WTC11 (cell line): ENCODE data around the gene FAM228B. TPM values are rescaled to one million over a fixed set of nuclear protein-coding genes. Genes with fewer than 3 reads are reported as not detected.
"Not testable (repeated sequence)": the region's sequence is repeated elsewhere in the genome, so short reads cannot be mapped to it uniquely, and the experiment has no call there.

ENCODE experiments used
- ATAC-seq: fragments of 200-7000 bp; cut with Tn5 transposase; 2 replicates; pipeline ENCODE4 v1.10.0; 2021; ENCODE audit warnings: mild to moderate bottlenecking, moderate library complexity
- CTCF ChIA-PET: fragments of 300-600 bp; sonication (Branson Sonifier 250); formaldehyde crosslinking; loops from one replicate; lab custom pipeline; 2021; ENCODE audit warnings: antibody characterized with exemption; lab: Charles Lee
- POLR2A ChIA-PET: fragments of 350-600 bp; sonication (Branson Sonifier 250); formaldehyde crosslinking; loops from one replicate; lab custom pipeline; 2021; ENCODE audit warnings: antibody characterized with exemption; lab: Charles Lee
- DNase-seq: peaks from one replicate; pipeline ENCODE4 v3.0.0; 2021; ENCODE audit warnings: low spot score
- H3K27ac Mint-ChIP-seq: 2 replicates; pipeline ENCODE4 v1.8.0; 2021; ENCODE audit warnings: mixed read lengths
- H3K27me3 Mint-ChIP-seq: 2 replicates; pipeline ENCODE4 v1.8.0; 2021; ENCODE audit warnings: low read depth, mild to moderate bottlenecking, moderate library complexity, mixed read lengths
- H3K36me3 Mint-ChIP-seq: 2 replicates; pipeline ENCODE4 v1.8.0; 2021; ENCODE audit warnings: mixed read lengths
- H3K4me1 Mint-ChIP-seq: 2 replicates; pipeline ENCODE4 v1.8.0; 2022; ENCODE audit warnings: mixed read lengths
- H3K4me3 Mint-ChIP-seq: 2 replicates; pipeline ENCODE4 v1.8.0; 2021; ENCODE audit warnings: mild to moderate bottlenecking, moderate library complexity, mixed read lengths
- H3K9me3 Mint-ChIP-seq: 2 replicates; pipeline ENCODE4 v1.8.0; 2021; ENCODE audit warnings: mixed read lengths
- CREM ChIP-seq: sonication (generic); formaldehyde crosslinking; IDR thresholded peaks from 2 replicates; pipeline ENCODE4 v1.8.1; 2022; ENCODE audit warnings: mild to moderate bottlenecking, missing genetic modification reagents, moderate library complexity
- NR1H2 ChIP-seq: sonication (generic); formaldehyde crosslinking; IDR thresholded peaks from 2 replicates; pipeline ENCODE4 v1.9.0; 2021; ENCODE audit warnings: mild to moderate bottlenecking, moderate library complexity, missing genetic modification reagents
- NR3C1 ChIP-seq: sonication (generic); formaldehyde crosslinking; conservative IDR thresholded peaks from 2 replicates; pipeline ENCODE4 v1.8.1; 2023; ENCODE audit warnings: low read depth, mild to moderate bottlenecking, missing genetic modification reagents
- PRRX2 ChIP-seq: fragments of 250-450 bp; sonication (Bioruptor Pico); IDR thresholded peaks from 2 replicates; pipeline ENCODE4 v1.8.0; 2021; ENCODE audit warnings: mild to moderate bottlenecking
- SMAD3 ChIP-seq: sonication (generic); formaldehyde crosslinking; IDR thresholded peaks from 2 replicates; pipeline ENCODE4 v1.8.0; 2022; ENCODE audit warnings: missing genetic modification reagents, mild to moderate bottlenecking, borderline replicate concordance
- SOX15 ChIP-seq: fragments of 250-450 bp; sonication (Bioruptor Pico); IDR thresholded peaks from 2 replicates; pipeline ENCODE4 v1.9.0; 2021; ENCODE audit warnings: mild to moderate bottlenecking
- TP53 ChIP-seq: sonication (generic); formaldehyde crosslinking; IDR thresholded peaks from 2 replicates; pipeline ENCODE4 v1.8.1; 2023; ENCODE audit warnings: mild to moderate bottlenecking, missing genetic modification reagents
- ZNF121 ChIP-seq: sonication (generic); formaldehyde crosslinking; IDR thresholded peaks from 2 replicates; pipeline ENCODE4 v1.8.0; 2023; ENCODE audit warnings: missing genetic modification reagents
- ZNF138 ChIP-seq: sonication (generic); formaldehyde crosslinking; conservative IDR thresholded peaks from 2 replicates; pipeline ENCODE4 v1.8.1; 2022; ENCODE audit warnings: mild to moderate bottlenecking, moderate library complexity, missing genetic modification reagents
- ZNF232 ChIP-seq: sonication (generic); formaldehyde crosslinking; IDR thresholded peaks from 2 replicates; pipeline ENCODE4 v1.8.0; 2022; ENCODE audit warnings: mild to moderate bottlenecking, missing genetic modification reagents
- ZNF317 ChIP-seq: sonication (generic); formaldehyde crosslinking; IDR thresholded peaks from 2 replicates; pipeline ENCODE4 v1.8.1; 2023; ENCODE audit warnings: low read depth, mild to moderate bottlenecking, moderate library complexity, missing genetic modification reagents, borderline replicate concordance
- total RNA-seq: library from RNA; stranded (reverse); gene quantifications from 3 replicates; pipeline ENCODE4 v1.2.3, GENCODE V29; 2021
- TF ChIP-seq, protein P1 (sequence below): sonication (generic); formaldehyde crosslinking; IDR thresholded peaks from 2 replicates; pipeline ENCODE4 v1.8.1; 2022; ENCODE audit warnings: mild to moderate bottlenecking, moderate library complexity, missing genetic modification reagents
- TF ChIP-seq, protein P2 (sequence below): sonication (generic); formaldehyde crosslinking; IDR thresholded peaks from 2 replicates; pipeline ENCODE4 v1.8.1; 2022; ENCODE audit warnings: low read depth, mild to moderate bottlenecking, moderate library complexity, missing genetic modification reagents, borderline replicate concordance
- TF ChIP-seq, protein P3 (sequence below): sonication (generic); formaldehyde crosslinking; IDR thresholded peaks from 2 replicates; pipeline ENCODE4 v1.8.0; 2022; ENCODE audit warnings: missing genetic modification reagents
- TF ChIP-seq, protein P4 (sequence below): sonication (generic); formaldehyde crosslinking; conservative IDR thresholded peaks from 2 replicates; pipeline ENCODE4 v1.8.1; 2023; ENCODE audit warnings: mild to moderate bottlenecking, low read depth, missing genetic modification reagents, moderate library complexity
- TF ChIP-seq, protein P5 (sequence below): sonication (generic); formaldehyde crosslinking; IDR thresholded peaks from 2 replicates; pipeline ENCODE4 v1.8.1; 2023; ENCODE audit warnings: mild to moderate bottlenecking, missing genetic modification reagents
- TF ChIP-seq, protein P6 (sequence below): fragments of 250-450 bp; sonication (Bioruptor Pico); IDR thresholded peaks from 2 replicates; pipeline ENCODE4 v1.9.0; 2021; ENCODE audit warnings: moderate library complexity, mild to moderate bottlenecking, inconsistent platforms, borderline replicate concordance

FAM228B gene
- total RNA-seq, 1 experiment from 2014 or later: 2.7 TPM

DNA sequence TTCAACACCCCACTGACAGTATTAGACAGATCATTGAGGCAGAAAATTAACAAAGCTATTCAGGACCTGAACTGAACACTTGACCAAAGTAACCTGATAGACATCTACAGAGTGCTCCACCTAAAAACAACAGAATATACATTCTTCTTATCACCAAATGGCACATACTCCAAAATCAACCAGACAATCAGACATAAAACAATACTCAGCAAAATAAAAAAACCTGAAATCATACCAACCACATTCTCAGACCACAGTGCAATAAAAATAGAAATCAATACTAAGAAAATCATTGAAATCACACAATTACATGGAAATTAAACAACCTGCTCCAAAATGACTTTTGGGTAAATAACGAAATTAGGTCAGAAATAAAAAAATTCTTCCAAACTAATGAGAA lies 15.9 kb upstream of the FAM228B start:
- ATAC-seq (no peak), DNase-seq (no peak)
- peaks cover 9% of the 10 kb centered on the region for H3K36me3 Mint-ChIP-seq
- 0 out of 2 replicates have a peak, but pooled peaks cover 4% of the 10 kb centered on the region for H3K4me1 Mint-ChIP-seq
- no peak overlapping the region for H3K4me3 Mint-ChIP-seq
- POLR2A ChIA-PET: interaction anchor here (0.6 kb wide), 1 partner anchor 184 kb away, joined by 3 read pairs; no protein-coding TSS in a partner anchor
- CTCF ChIA-PET: no interaction called here
- no peak for TF ChIP-seq ZNF121 (CRISPR knock-in tag)
- TF ChIP-seq NR1H2: no peak
- TF ChIP-seq, protein P1, sequence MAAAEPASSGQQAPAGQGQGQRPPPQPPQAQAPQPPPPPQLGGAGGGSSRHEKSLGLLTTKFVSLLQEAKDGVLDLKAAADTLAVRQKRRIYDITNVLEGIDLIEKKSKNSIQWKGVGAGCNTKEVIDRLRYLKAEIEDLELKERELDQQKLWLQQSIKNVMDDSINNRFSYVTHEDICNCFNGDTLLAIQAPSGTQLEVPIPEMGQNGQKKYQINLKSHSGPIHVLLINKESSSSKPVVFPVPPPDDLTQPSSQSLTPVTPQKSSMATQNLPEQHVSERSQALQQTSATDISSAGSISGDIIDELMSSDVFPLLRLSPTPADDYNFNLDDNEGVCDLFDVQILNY (CRISPR knock-in tag): no peak
- no peak for TF ChIP-seq ZNF138 (CRISPR knock-in tag)
- TF ChIP-seq ZNF232 (CRISPR knock-in tag): no peak
- TF ChIP-seq NR3C1: no peak
- H3K27ac Mint-ChIP-seq: no peak overlapping the region
- peaks cover 18% of the 10 kb centered on the region for H3K27me3 Mint-ChIP-seq
- peaks cover 40% of the 10 kb centered on the region for H3K9me3 Mint-ChIP-seq

DNA sequence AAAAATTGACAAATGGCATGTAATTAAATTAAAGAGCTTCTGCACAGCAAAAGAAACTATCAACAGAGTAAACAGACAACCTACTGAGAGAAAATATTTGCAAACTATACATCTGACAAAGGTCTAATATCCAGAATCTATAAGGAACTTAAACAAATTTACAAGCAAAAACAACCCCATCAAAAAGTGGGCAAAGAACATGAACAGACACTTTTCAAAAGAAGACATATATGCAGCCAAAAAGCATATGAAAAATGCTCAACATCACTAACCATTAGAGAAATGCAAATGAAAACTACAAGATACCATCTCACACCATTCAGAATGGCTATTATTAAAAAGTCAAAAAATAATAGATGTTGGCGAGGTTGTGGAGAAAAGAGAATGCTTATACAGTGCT lies 13.8 kb upstream of the FAM228B start:
- H3K4me1 Mint-ChIP-seq, H3K27ac Mint-ChIP-seq, DNase-seq, POLR2A ChIA-PET, H3K4me3 Mint-ChIP-seq, CTCF ChIA-PET, ATAC-seq: not testable (repeated sequence)
- Mint-ChIP-seq H3K36me3 (peaks cover 16% of the 10 kb centered on the region), H3K9me3 (peaks cover 48% of the 10 kb centered on the region), H3K27me3 (peaks cover 18% of the 10 kb centered on the region)

DNA sequence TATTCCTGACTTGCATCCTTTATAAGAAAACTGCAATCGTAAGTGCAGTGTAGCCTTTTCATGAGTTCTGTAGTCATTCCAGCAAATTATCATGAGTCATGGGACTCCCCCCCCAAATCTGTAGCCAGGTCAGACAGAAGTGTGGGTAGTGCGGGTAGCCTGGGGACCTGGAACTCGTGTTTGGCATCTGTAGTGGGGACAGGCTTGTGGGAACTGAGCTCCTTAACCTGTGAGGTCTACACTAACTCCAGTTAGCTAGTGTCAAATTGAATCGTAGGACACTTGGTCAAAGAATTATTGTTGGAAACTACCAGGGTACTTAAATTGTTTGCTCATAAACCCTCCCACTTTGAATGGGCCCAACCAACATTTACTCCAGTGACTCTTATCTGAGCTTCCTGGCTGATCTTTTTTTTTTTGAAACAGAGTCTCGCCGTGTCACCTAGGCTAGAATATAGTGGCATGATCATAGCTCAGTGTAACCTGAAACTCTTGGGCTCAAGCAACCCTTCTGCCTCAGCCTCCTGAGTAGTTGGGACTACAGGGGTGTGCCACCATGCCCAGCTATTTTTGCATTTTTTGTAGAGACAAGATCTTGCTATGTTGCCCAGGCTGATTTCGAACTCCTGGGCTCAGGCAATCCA lies 12.5 kb upstream of the FAM228B start:
- Mint-ChIP-seq H3K27me3 (peaks cover 9% of the 10 kb centered on the region; the same call in 1 of the 2 replicates), H3K27ac (no peak overlapping the region)
- POLR2A ChIA-PET: no interaction called here
- TF ChIP-seq, protein P2, sequence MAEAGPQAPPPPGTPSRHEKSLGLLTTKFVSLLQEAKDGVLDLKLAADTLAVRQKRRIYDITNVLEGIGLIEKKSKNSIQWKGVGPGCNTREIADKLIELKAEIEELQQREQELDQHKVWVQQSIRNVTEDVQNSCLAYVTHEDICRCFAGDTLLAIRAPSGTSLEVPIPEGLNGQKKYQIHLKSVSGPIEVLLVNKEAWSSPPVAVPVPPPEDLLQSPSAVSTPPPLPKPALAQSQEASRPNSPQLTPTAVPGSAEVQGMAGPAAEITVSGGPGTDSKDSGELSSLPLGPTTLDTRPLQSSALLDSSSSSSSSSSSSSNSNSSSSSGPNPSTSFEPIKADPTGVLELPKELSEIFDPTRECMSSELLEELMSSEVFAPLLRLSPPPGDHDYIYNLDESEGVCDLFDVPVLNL (CRISPR knock-in tag): no peak
- TF ChIP-seq, all 79 proteins: peak for 0
- Mint-ChIP-seq H3K4me3 (no peak overlapping the region), H3K36me3 (peaks cover 22% of the 10 kb centered on the region), H3K9me3 (peaks cover 57% of the 10 kb centered on the region), H3K4me1 (no peaks in the 10 kb centered on the region)
- ATAC-seq (no peak), DNase-seq (no peak)
- CTCF ChIA-PET: interaction anchor here (1.2 kb wide), 1 partner anchor 26 kb away, joined by 4 read pairs; the partner anchor contains the start of gene TP53I3

DNA sequence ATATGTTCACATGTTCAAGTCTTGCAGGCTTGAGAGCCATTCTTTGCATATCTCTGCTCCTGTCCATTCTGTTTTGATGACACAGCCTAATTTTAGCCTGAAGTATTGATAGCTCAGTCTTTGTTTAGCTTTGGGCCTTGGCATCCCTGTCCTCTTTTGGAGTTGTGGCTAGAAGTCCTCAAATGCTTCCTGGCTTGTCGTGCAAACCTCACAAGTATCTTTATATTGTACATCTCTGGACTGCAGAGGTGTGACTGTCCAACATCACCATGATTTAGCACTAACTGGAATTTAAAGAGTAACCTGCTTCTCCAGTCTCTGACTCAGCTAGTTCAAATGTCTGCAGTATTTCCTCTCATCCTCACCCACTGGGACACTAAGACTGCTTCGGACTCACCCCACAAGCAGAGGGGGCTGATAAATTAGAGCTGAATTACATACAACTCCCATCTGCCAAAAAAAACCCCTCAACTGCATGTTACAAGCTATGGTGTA lies 11.8 kb upstream of the FAM228B start:
- Mint-ChIP-seq H3K27ac (no peak overlapping the region), H3K27me3 (peaks cover 7% of the 10 kb centered on the region; the same call in 1 of the 2 replicates), H3K9me3 (peaks cover 54% of the 10 kb centered on the region), H3K4me1 (no peaks in the 10 kb centered on the region), H3K4me3 (no peak overlapping the region), H3K36me3 (peaks cover 22% of the 10 kb centered on the region)
- POLR2A ChIA-PET: no interaction called here
- CTCF ChIA-PET: no interaction called here
- ATAC-seq (no peak), DNase-seq (no peak)
- TF ChIP-seq ZNF317 (CRISPR knock-in tag) (no peak), SMAD3 (CRISPR knock-in tag) (no peak), TP53 (CRISPR knock-in tag) (no peak), PRRX2 (CRISPR knock-in tag) (no peak), ZNF121 (CRISPR knock-in tag) (no peak), SOX15 (no peak), CREM (CRISPR knock-in tag) (no peak)
- TF ChIP-seq, protein P3, sequence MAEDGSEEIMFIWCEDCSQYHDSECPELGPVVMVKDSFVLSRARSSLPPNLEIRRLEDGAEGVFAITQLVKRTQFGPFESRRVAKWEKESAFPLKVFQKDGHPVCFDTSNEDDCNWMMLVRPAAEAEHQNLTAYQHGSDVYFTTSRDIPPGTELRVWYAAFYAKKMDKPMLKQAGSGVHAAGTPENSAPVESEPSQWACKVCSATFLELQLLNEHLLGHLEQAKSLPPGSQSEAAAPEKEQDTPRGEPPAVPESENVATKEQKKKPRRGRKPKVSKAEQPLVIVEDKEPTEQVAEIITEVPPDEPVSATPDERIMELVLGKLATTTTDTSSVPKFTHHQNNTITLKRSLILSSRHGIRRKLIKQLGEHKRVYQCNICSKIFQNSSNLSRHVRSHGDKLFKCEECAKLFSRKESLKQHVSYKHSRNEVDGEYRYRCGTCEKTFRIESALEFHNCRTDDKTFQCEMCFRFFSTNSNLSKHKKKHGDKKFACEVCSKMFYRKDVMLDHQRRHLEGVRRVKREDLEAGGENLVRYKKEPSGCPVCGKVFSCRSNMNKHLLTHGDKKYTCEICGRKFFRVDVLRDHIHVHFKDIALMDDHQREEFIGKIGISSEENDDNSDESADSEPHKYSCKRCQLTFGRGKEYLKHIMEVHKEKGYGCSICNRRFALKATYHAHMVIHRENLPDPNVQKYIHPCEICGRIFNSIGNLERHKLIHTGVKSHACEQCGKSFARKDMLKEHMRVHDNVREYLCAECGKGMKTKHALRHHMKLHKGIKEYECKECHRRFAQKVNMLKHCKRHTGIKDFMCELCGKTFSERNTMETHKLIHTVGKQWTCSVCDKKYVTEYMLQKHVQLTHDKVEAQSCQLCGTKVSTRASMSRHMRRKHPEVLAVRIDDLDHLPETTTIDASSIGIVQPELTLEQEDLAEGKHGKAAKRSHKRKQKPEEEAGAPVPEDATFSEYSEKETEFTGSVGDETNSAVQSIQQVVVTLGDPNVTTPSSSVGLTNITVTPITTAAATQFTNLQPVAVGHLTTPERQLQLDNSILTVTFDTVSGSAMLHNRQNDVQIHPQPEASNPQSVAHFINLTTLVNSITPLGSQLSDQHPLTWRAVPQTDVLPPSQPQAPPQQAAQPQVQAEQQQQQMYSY (CRISPR knock-in tag): no peak
- TF ChIP-seq, protein P4, sequence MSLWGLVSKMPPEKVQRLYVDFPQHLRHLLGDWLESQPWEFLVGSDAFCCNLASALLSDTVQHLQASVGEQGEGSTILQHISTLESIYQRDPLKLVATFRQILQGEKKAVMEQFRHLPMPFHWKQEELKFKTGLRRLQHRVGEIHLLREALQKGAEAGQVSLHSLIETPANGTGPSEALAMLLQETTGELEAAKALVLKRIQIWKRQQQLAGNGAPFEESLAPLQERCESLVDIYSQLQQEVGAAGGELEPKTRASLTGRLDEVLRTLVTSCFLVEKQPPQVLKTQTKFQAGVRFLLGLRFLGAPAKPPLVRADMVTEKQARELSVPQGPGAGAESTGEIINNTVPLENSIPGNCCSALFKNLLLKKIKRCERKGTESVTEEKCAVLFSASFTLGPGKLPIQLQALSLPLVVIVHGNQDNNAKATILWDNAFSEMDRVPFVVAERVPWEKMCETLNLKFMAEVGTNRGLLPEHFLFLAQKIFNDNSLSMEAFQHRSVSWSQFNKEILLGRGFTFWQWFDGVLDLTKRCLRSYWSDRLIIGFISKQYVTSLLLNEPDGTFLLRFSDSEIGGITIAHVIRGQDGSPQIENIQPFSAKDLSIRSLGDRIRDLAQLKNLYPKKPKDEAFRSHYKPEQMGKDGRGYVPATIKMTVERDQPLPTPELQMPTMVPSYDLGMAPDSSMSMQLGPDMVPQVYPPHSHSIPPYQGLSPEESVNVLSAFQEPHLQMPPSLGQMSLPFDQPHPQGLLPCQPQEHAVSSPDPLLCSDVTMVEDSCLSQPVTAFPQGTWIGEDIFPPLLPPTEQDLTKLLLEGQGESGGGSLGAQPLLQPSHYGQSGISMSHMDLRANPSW (CRISPR knock-in tag): no peak
- TF ChIP-seq, protein P5, sequence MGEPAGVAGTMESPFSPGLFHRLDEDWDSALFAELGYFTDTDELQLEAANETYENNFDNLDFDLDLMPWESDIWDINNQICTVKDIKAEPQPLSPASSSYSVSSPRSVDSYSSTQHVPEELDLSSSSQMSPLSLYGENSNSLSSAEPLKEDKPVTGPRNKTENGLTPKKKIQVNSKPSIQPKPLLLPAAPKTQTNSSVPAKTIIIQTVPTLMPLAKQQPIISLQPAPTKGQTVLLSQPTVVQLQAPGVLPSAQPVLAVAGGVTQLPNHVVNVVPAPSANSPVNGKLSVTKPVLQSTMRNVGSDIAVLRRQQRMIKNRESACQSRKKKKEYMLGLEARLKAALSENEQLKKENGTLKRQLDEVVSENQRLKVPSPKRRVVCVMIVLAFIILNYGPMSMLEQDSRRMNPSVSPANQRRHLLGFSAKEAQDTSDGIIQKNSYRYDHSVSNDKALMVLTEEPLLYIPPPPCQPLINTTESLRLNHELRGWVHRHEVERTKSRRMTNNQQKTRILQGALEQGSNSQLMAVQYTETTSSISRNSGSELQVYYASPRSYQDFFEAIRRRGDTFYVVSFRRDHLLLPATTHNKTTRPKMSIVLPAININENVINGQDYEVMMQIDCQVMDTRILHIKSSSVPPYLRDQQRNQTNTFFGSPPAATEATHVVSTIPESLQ (CRISPR knock-in tag): no peak
- TF ChIP-seq, protein P6, sequence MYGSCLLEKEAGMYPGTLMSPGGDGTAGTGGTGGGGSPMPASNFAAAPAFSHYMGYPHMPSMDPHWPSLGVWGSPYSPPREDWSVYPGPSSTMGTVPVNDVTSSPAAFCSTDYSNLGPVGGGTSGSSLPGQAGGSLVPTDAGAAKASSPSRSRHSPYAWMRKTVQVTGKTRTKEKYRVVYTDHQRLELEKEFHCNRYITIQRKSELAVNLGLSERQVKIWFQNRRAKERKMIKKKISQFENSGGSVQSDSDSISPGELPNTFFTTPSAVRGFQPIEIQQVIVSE (CRISPR knock-in tag): no peak
